ENCODE results near the gene SLC22A17.
"Not testable (repeated sequence)": the region's sequence is repeated elsewhere in the genome, so short reads cannot be mapped to it uniquely, and the experiment has no call there.

GRCh38 chr14:23389871-23390270 lies 37.2 kb upstream of the SLC22A17 start:
- not testable (repeated sequence) for TF ChIP-seq CTCF, EP300, POLR2A (IDR thresholded peaks at IDR 0.05)

All from ovary (tissue), 3 donors.